HG03565 (cell line): ENCODE measurements around the gene CFAP68.
"Not testable (repeated sequence)": the region's sequence is repeated elsewhere in the genome, so short reads cannot be mapped to it uniquely, and the experiment has no call there.

Source experiments
- ATAC-seq: cut with Tn5 transposase; IDR thresholded peaks from one replicate; pipeline ENCODE4 v1.9.1; 2021; ENCODE audit warnings: mild to moderate bottlenecking, moderate library complexity; ENCODE audit not compliant: unreplicated experiment

Gene CFAP68

DNA sequence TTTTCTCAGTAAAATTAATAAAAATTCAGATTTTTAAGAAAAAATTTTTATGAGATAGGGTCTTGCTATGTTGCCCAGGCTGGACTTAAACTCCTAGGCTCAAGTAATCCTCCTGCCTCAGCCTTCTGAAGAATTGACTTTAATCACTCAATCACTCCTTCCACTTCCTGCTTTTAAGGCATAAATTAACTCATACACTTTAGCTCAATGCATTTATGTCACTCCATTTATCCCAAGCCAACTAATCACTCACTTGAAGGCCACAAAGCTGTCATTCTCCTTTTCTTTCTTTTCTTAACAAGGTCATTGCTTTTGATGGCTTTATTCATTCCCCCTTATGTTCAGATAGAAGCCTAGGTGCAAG, 8.8 kb upstream of the CFAP68 start:
- no peak for ATAC-seq

DNA sequence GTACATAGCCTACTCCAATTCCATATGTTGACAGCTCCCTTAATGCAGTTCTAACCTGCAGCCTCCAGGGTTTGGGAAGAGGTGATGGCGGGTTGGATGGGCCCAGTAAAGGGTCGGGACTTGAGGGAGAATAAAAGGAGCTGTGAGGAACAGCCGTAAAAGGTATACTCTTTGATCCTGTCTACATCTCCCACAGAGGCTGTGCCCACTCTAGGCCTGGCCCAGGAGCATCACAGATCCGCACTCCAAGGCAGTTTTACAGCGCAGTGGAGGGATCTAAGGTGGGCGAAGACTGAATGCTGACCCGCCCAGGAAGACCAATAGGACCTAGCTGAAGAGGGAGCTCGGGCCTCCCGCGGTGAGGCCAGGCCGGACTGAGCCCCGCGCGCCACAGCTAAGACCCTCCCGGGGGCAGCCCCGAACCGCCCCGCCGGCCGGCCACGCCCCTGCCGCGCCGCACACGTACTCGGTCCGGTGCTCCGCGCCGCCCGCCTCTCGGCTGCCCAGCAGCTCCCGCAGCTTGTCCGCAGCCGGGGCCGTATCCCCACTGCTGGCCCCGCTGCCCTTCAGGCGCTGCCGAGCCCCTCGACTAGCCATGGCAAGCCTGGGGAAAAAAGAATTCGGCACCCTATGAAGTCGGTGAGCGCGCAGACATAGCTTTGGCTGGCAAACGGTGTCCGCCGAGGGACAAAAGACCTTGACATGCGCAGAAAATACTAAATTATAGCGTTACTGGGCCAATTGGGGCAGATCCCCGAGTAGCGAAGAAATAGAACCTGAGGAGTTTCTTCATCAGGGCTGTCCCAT, 8.3 kb upstream of the CFAP68 start, which contains the start of gene ALG9:
Gene ALG9 (minus strand): TSS at position 696 of the 807 bp plus-strand sequence. CDS start 99 bp downstream, at position 597.
- ATAC-seq = peak; percentile 70

DNA sequence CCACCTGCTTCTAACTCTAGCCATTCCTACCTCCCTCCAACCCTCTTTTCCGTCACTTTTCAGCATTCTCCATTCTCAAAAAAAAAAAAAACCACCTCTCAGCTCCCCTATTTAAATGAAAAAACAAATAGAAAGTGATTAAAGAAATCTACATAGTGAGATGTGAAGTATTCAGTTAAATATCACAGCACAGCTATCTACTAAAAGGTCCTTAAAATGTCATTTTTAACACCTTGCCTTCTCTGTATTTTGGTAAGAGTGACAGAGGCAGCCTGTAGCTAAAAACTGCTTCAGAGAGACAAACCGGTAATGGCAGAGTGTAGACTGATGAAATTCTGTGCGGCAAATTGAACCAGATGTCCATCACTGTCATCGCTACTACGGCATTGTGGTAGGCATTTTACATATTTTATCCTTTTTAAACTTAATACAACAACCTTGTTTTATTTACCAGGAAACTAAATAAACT, 7.6 kb upstream of the CFAP68 start:
- ATAC-seq = no peak

DNA sequence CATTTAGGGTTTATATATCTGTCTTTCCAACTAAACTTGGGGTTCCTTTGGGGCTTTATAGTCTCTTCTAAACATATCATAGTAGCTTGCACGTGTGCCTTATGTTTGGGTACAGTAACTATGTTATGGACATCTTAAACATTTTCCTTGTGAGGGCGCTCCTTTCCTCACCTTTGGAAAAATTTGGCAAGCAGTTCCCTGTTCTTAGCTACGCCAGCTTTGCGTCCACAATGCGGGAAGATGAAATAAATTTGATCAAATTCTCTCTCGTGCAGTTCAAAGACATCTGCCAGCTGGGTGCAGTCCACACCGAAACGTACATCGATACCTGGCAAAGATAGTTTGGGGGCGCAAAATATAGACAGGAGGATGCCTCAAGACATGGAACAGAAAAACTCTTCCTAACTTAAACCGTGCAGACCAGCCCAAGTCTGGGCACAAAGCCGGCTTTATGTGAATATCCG, 924 bp upstream of the CFAP68 start:
- ATAC-seq = no peak

DNA sequence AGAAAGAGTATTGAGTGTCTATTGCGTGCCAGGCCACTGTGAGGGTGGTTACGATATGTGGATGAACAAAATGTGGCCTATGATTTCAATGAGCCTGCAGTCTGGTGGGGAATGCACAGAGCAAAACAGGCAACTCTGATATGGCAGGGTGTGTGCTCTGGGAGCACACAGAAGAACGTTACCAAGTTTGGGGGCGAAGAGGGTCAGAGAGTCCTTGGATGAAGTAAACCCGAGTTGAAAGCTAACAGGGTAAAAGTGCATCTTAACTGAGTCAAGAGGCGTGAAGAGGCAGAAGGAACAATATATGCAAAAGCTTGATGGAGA, 258 bp downstream of the CFAP68 start:
- ATAC-seq = no peak

DNA sequence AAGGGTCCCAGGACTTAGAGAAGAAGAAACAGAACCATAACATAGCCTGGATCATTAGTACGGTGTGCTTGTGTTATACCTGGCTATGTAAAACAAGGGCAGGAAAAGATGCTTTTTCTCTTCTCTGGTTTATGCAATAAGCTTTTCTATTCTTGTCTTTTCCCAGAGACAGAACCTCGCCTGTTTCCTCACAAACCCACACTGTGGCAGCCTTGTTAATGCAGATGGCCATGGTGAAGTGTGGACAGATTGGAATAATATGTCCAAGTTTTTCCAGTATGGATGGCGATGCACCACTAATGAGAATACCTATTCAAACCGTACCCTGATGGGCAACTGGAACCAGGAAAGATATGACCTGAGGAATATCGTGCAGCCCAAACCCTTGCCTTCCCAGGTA, 2.9 kb downstream of the CFAP68 start:
- ATAC-seq = no peak

DNA sequence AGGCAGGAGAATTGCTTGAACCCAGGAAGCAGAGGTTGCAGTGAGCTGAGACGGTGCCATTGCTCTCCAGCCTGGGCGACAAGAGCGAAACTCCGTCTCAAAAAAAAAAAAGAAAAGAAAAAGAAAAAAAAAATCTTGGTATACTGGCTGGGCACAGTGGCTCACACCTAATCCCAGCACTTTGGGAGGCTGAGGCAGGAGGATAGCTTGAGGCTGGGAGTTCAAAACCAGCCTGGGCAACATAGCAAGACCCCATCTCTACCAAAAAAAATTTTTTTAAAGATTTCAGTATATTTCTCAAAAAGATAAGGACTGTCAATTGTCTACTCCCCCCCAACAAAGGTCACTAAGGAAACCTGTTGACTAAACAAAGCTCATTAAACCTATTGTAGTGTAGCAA, 5.7 kb downstream of the CFAP68 start:
- ATAC-seq = not testable (repeated sequence)

DNA sequence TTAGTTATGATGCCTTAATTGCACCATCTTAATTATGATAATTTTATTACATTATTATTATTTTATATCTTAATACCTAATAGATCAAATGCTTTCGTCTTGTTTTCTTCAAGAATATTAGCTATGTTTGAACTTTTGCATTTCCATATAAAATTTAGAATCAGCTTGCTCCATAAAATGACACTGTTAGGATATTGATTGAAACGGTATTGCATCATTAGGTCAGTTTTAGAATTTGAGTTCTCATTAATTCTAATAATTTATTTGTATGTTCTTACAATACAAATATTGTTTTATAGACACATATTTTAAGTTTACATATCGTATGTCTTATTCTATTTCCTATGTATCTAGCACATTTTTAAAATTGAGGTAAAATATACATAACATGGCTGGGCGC, 6.7 kb downstream of the CFAP68 start:
- ATAC-seq = no peak

DNA sequence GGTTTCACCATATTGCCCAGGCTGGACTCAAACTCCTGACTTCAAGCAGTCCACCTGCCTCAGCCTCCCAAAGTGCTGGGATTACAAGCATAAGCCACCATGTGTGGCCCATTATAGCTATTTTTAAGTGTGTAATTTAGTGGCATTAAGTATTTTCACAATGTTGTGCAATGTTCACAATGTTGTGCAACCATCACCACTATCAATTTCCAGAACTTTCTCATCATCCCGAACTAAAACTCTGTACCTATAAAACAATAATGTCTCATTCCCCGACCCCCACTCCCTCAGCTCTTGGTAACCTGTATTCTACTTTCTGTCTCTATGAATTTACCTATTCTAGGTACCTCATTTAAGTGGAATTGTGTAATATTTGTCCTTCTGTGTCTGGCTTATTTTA, 7.5 kb downstream of the CFAP68 start:
- no peak for ATAC-seq

DNA sequence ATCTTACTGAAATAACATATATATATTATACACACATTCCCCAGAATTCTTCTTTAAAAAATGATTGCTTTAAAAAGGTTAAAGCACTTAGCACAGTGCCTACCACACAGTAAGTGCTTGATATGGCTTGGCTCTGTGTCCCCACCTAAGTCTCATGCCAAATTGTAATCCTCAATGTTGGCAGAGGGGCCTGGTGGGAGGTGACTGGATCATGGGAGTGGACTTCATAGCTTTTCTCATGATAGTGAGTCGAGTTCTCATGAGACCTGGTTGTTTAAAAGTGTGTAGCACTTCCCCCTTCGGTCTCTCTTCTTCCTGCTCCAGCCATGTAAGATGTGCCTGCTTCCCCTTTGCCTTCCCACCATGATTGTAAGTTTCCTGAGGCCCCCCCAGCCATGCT, 26.1 kb downstream of the CFAP68 start:
- no peak for ATAC-seq

DNA sequence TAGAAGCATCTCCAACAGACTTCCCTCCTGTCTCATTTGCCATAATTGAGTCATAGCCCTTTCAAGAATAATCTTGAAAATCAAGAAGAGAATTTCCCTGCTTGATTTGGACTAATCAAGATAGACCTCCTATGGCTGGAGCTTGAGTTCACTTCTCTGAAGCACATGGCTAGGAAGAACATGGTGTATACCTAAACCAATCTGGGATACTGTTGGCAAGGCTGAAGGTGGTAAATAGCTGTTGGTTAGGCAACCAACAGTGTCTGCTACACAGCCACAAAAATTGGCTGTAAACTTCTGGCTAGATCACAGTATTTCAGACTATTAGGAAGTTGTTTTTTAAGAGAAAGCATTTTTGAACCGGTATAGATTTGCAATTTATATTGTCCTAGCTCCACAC, 27.3 kb downstream of the CFAP68 start:
- no peak for ATAC-seq

DNA sequence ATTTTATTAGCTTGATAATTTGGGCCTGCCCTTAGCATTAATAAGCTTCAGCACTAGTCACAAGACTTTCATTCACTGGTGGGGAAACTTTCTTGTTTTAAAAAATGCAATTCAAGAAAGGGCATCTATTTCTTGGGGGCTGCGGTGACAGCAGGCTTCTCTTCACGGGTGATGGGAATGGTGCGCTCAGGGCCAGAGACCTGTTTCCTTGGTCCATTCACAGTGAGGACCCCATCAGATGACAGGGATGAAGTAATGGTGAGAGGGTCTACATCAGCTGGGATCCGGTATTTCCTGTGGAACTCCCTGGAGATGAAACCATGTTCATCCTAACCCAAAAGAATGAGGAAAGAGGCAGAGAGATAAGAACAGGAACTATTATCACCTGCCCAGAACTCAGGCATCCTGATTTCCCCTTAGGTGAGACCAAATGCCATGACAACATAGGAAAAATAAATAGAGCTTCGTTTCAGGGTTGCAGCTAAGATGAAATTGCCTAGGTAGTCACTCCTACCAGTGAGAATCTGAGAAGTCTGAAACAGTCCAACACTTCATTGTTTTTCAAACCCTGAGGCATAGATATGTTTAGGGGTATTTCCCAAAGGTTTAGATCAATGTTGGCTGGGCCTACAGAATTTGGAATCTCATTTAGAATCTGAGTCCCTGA, 29.4 kb downstream of the CFAP68 start:
- no peak for ATAC-seq

DNA sequence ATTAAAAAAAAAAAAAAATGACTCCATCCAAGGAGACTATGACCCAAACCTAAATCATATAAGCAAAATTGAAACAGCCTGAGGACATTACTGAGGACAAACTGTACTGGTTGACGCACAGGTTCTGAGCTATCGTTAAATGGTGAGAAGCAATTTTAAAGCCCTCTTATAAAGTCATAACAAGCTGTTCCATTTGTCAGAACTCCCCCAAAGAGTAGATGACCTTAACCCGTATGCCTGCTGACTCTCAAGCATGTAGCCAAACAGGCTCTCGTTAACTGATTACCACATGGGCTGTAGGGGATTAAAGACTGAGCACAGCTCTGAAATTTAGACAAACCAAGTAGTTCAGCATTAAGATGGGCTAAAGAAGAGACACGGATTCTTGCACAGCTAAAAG, 30.0 kb downstream of the CFAP68 start:
- no peak for ATAC-seq

DNA sequence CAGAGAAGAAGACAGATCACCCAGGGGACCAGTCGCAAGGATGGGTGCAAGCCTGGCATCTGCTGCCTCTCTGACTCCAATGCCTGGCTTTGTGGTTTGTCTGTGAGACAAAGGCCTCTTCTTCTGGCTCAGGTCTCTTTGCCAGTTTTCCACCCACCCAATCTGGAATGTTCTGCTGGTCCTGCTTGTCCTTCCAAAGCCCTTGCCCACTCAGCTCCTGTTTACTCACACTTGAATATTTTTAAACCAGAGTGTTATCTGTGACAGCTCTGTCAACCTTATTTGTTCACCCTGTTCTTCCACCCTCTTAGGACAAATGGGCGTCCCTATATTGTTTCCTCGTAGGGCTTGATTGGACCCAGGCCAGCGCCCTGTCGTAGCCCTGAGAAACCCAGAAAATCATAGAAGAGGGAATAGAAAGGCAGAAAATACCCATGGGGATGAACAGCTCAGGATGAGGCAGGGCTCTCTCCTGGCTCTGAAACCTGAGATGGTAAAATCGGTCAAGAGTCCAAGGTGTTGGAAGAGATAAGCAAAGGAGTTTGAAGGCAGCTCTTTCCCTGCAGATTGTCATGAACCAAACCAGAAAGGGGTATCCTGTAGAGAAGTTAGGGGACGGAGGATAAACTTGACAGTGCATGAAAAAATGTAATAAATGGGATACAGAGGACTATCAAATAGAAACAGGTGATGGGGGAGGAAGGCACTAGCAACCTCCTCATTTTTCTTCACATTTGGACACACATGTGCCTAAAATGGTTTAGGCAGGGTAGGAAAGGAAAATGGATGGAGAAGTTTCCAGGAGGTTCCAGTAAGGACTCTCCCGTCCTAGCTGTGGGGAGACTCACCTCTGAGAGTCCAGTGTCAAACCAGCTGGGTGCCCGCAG, 31.6 kb downstream of the CFAP68 start:
- no peak for ATAC-seq

DNA sequence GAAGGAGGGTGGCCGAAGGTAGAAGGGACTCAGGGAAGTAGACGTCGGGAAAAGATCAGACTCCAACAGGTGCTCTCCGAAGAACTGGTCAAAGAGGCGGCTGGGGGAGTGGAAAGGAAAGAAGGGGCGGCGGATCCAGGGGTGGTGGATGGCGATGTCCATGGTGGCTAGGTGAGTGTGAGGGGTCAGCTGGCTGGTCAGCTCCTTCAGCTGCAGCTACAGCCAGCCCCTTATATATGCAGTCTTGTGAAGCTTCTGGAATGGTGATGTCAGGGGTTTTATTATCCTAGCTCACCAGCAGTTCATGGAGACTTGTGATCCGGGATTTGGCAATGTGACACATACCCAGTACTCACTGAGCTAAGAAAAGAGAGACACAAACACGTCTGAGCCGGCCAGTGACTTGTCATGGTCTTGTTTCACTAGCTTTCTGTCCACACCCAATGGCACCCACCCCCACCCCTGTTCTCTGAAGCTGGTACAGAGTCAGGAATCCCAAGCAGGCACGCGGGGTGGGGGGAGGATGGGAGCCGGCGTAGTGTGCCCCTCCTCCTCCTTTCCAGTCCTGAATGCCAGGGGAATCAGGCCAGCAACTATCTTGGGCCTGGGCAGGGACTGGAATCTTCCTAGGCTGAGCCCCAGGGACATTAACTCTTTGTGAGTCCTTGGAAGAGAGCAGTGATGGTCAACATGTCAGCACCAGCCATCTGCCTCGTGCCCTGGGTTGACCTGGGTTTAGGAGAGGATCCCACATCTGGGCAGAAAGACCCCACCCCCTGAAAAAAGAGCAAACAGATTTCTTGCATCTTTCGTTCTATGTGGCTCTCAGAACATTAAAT, 32.4 kb downstream of the CFAP68 start, which contains the start of gene CRYAB:
Gene CRYAB (minus strand): TSS at position 208 of the 839 bp plus-strand sequence. CDS start 46 bp downstream, at position 162.
- ATAC-seq = no peak

DNA sequence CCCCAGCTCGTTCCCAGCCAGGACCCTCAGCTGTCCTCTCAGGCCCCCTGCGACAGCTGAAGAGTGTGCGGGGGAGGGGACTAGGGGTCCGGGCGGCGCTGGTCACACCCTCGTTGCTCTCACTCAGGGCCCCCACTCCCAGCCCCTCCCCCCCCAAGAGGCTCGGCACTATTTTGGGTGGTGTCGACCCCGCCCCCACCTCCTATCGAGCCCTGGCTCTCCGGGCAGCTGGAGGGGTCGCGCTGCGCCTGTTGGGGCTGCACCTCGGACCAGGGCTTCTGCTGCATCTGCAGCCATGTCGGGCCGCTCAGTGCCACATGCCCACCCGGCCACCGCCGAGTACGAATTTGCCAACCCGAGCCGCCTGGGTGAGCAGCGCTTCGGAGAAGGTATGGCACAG, 33.2 kb downstream of the CFAP68 start, which contains the start of gene HSPB2:
Gene HSPB2 (plus strand): TSS at position 200 of the 400 bp plus-strand sequence. CDS start 96 bp downstream, at position 296.
- ATAC-seq = no peak

DNA sequence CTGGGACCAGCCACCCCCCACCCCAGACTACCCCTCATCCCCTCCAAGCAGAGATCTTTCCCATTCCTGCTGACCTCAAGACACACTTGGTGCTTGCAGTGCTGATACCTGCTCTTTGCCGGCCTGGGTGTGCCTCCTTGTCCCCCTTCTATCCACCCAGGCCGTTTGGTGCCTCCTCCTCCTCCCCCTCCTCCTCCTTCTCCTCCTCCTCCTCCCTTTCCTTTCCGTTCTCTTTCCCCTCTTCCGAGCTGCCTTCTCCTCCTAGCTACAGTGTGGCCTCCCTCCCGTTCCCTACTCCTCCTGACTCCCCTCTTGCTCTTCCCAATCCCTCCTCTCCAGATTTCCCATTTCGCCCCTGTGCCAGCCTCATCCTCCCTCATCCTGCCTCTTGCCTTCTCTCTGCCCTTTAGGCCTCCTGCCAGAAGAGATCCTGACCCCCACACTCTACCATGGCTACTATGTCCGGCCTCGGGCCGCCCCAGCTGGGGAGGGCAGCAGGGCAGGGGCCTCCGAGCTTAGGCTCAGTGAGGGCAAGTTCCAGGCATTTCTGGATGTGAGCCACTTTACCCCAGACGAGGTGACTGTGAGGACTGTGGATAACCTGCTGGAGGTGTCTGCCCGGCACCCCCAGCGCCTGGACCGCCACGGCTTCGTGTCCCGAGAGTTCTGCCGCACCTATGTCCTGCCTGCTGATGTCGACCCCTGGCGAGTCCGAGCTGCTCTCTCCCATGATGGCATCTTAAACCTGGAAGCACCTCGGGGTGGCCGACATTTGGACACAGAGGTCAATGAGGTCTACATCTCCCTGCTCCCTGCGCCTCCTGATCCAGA, 33.9 kb downstream of the CFAP68 start:
- no peak for ATAC-seq

DNA sequence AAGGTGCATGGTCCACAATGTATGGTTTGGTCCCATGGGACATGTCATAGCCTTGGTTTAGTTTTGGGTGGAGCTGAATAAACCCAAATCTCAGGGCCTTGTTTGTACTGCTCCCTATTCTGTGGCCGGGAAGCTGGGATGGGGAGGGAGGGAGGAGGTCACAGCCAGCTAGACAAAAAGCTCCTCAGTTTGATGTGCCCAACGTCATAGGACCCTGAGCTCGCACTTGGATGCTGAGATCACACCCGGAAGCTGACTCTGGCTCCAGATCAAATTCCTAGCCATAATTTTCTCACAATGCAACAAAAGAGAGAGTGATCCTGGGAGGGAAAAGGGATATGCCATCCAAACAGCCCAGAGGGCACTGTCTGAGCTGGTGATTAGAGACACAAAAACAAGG, 34.7 kb downstream of the CFAP68 start:
- no peak for ATAC-seq

DNA sequence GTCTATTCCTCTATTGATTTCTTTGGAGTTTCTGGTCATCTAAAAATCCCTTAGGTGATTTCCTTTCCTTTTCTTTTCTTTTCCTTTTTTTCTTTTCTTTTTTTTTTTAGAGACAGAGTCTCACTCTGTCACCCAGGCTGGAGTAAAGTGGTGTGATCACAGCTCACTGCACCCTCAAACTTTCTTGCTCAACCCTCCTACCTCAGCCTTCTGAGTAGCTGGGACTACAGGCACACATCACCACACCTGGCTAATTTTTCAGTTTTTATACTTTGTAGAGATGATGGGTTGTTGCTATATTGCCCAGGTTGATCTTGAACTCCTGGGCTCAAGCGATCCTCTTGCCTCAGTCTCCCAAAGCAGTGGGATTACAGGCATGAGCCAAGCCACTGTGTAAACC, 37.4 kb downstream of the CFAP68 start:
- ATAC-seq = no peak
